GM06990 (cell line): ENCODE measurements around the gene SIK2.

Experiments used
- DNase-seq: peaks from one replicate; pipeline ENCODE4 v3.0.0-alpha.2; 2011; ENCODE audit not compliant: insufficient read length; ENCODE audit errors: extremely low read depth
- H3K27me3 ChIP-seq: replicated peaks from 2 replicates; pipeline ENCODE4 v1.6.0; 2011; ENCODE audit warnings: low read length; ENCODE audit not compliant: control insufficient read depth, insufficient read depth
- H3K36me3 ChIP-seq: 2 replicates; pipeline ENCODE4 v1.5.1; 2011; ENCODE audit warnings: low read length; ENCODE audit not compliant: control insufficient read depth, insufficient read depth
- H3K4me3 ChIP-seq: replicated peaks from 2 replicates; pipeline ENCODE4 v1.5.1; 2011; ENCODE audit warnings: low read depth, mild to moderate bottlenecking, control low read depth, low read length
- TF ChIP-seq, protein P1 (sequence below): IDR thresholded peaks from 2 replicates; pipeline ENCODE4 v1.5.1; 2011; ENCODE audit warnings: low read length, control low read depth, mild to moderate bottlenecking, inconsistent platforms; ENCODE audit not compliant: insufficient read depth, poor library complexity, severe bottlenecking

SIK2 gene

DNA sequence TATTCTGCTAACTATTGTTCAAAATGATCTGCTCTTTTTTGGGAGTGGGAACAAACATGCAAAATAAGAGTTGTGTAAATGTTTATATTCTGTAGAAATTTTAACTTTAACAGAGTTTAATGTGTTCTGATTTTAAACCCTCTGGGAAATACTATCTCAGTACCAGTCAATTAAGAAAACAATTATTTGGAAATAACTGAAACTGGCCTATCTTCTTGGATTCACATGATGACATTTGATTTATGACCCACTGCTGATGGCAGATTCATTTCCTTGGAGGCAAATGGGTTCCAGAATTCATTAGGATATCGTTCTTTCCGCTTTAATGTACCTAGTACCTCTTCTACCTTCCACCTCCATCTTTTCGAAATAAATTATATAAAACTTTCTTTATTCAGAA is 5.5 kb downstream of the SIK2 start:
- no peaks in the 10 kb centered on the region for H3K27me3 ChIP-seq
- H3K4me3 ChIP-seq: no peak overlapping the region
- no peak for DNase-seq
- no peaks in the 10 kb centered on the region for H3K36me3 ChIP-seq
- TF ChIP-seq, protein P1, sequence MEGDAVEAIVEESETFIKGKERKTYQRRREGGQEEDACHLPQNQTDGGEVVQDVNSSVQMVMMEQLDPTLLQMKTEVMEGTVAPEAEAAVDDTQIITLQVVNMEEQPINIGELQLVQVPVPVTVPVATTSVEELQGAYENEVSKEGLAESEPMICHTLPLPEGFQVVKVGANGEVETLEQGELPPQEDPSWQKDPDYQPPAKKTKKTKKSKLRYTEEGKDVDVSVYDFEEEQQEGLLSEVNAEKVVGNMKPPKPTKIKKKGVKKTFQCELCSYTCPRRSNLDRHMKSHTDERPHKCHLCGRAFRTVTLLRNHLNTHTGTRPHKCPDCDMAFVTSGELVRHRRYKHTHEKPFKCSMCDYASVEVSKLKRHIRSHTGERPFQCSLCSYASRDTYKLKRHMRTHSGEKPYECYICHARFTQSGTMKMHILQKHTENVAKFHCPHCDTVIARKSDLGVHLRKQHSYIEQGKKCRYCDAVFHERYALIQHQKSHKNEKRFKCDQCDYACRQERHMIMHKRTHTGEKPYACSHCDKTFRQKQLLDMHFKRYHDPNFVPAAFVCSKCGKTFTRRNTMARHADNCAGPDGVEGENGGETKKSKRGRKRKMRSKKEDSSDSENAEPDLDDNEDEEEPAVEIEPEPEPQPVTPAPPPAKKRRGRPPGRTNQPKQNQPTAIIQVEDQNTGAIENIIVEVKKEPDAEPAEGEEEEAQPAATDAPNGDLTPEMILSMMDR: no peak

DNA sequence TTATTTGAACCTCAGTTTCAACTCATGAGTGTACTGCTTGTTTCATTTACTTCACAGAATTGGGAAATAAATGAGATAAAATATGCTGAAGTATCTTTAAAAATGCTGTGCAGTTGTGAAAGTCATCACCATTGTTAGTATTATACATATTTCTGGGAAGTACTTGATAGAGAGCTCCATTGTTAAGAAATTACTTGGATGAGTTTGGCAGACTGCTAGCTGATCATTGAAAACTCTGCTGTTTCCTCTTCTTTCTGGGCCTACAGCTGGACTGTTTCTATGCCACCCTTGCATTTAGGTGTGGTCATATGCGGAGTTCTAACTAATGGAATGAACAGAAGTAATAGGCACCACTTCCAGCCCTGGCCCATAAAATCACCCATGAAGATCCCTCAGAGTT is 10.0 kb downstream of the SIK2 start:
- H3K36me3 ChIP-seq: no peaks in the 10 kb centered on the region
- TF ChIP-seq, protein P1: no peak
- no peak for DNase-seq
- no peaks in the 10 kb centered on the region for H3K27me3 ChIP-seq
- H3K4me3 ChIP-seq: no peak overlapping the region

DNA sequence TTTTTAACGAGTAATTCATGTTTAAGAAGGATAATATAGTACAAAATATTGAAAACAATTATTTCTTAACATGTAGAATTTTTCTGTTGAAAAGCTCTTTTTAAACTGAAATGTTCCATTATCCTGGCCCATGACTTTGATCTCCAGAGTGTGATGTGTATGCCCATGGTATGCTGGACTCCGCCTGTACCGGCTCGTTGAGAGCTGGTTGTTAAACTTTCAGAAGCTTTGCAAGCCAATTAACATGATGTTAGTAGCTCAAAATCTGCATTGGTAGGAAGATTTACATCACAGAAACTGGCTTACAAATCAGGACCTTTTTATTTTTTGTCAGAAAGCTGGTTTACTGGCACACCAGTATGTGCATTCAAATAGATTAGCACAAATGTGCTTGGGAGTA is 15.0 kb downstream of the SIK2 start:
- DNase-seq: no peak
- Histone ChIP-seq H3K27me3 (no peaks in the 10 kb centered on the region), H3K36me3 (no peaks in the 10 kb centered on the region; the same call in 1 of the 2 replicates), H3K4me3 (no peak overlapping the region)
- TF ChIP-seq, protein P1: no peak

DNA sequence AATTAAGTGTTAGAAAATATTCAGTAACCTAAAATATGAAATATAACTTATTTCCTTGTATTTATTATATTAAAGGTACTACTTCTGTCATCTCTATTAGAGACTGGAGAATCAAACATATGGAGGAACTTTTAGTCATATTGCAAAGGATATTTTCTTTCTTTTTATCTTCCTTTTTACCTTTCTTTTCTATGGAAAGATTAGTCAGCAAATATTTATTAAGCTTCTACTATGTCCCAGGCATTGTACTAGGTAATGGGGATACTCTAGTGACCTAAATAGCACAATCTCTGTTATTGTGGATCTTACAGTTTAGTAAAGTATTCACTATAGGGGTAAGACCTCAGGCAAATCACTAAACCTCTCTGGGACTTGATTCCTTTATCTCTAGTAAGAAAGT is 18.3 kb downstream of the SIK2 start:
- TF ChIP-seq, protein P1: no peak
- H3K4me3 ChIP-seq: no peak overlapping the region
- no peaks in the 10 kb centered on the region for H3K27me3 ChIP-seq
- no peak for DNase-seq
- H3K36me3 ChIP-seq: no peaks in the 10 kb centered on the region; the same call in 1 of the 2 replicates

DNA sequence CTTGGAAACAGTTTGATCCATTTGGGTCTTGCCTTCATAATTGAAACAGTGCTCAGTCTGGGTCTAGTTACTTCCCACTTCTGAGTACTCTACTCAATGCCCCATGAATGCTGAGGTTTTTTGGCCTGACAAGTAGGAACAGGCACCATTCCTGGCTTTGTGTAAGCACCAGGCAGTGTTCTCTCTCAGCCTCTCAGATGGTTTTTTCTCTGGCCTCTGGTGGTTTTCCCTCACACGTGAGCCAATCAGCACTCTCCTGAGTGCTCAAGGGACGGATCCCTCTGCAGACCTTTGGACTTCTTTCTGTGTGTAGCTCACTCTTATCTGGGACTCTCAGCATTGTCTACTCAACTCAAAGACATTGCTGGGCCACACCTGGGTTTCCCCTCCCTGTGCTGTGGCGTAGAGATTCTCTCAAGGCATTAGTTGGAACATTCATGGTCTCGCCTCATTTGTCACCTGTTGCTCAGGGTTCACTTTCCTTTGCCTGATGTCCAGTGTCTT is 21.3 kb downstream of the SIK2 start:
- H3K36me3 ChIP-seq: no peaks in the 10 kb centered on the region; the same call in 1 of the 2 replicates
- no peaks in the 10 kb centered on the region for H3K27me3 ChIP-seq
- TF ChIP-seq, protein P1: no peak
- no peak for DNase-seq
- H3K4me3 ChIP-seq: no peak overlapping the region

DNA sequence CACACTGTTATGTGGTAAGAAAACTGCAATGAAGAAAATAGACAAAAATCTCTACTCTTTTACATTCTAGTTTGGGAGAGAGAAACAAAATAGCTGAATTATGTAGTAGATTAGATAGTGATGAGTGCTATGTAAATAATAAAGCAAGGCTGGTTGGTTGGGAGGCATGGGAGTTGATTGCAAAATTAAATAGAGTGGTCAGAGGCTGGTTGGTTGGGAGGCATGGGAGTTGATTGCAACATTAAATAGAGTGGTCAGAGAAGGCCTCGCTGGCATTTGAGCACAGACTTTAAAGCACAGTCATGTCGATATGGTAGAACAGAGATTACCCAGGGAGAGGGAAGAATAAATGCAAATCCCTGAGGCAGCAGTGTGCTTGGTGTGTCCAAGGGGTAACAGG is 22.4 kb downstream of the SIK2 start:
- DNase-seq: no peak
- Histone ChIP-seq H3K4me3 (no peak overlapping the region), H3K36me3 (no peaks in the 10 kb centered on the region), H3K27me3 (no peaks in the 10 kb centered on the region)
- TF ChIP-seq, protein P1: no peak
